Left ventricle myocardium superior (tissue), 1 donor: ENCODE measurements around the gene EGFR. TPM values are rescaled to one million over a fixed set of nuclear protein-coding genes. Genes with fewer than 3 reads are reported as not detected.

Experiments
- ATAC-seq: fragments of 200-7000 bp; cut with Tn5 transposase; one replicate; pipeline ENCODE4 v1.9.1; 2020; ENCODE audit warnings: mild to moderate bottlenecking, moderate library complexity
- DNase-seq: peaks from one replicate; pipeline ENCODE4 v3.0.0-alpha.2; 2020
- intact Hi-C: fragments of 100-400 bp; cut with micrococcal nuclease; formaldehyde crosslinking; loops from one replicate; pipeline ENCODE4 v1.11.0; 2022
- total RNA-seq: library from RNA; stranded (reverse); fragmentation: NEBNext Ultra II Directional; extraction: Animal tissue kit (Norgen Biotek cat#: 25700); gene quantifications from one replicate; pipeline ENCODE4 v1.2.1, GENCODE V29; 2021
- donor health status: DM: no; HTN: yes; CAD: no; lungs with severe emphysema.

EGFR gene
- total RNA-seq, 1 donor from 2014 or later: 11.2 TPM

DNA sequence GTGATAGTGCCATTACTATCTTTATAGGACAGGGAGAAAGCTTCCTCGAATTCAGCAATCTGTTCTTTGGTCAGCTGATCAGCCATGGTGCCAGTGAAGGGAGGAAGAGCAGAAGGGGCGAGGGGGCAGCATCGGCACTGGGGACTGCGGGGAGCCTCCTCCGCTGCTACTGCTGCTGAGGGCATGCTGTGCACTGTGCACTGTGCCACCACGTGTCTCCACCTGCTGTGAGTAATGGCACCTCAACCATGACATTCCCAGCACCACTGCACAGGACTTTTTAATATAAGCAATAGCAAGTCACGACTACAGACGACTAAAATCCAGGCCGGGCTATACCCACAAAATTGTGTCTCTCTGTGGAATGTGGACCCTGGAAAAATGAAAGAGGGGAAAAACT lies 241.4 kb downstream of the EGFR start:
- no peak for DNase-seq
- intact Hi-C loops: no loop called here
- no peak for ATAC-seq

DNA sequence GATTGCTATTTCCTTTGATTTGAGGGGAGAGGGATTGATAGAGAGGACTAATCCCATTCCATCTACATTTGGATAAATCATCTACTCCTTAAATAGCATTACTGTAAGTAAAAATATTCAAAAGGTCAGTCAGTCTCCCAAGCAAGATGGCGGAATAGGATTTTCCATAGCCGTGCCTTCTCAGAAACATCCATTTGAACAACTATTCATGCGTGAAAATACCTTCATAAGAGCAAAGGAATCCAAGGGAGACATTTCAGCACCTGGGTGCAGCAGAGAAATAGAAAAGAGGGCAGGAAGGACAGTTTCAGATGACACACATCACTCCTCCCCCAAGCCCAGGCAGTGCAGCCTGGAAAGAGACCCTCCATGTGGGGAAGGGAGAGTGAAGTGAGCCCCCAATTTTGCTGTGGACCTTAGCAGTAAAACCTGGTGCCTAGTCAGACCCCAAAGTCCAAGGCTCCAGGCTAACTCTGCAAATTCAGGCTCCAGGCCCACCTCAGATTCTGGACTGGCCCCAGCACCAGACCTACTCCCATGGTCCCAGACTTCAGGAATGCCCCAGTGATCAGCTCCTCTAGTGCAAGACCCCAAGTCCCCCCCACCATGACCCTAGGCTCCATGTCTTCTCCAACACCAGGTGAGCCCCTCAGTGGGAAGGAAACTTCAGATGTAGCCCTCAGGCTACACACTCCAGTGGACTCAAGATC lies 242.0 kb downstream of the EGFR start:
- no peak for DNase-seq
- no peak for ATAC-seq
- intact Hi-C loops: no loop called here
